Left ventricle myocardium inferior (tissue), 1 donor: ENCODE measurements around the gene RTKN2. TPM values are rescaled to one million over a fixed set of nuclear protein-coding genes. Genes with fewer than 3 reads are reported as not detected.

Experiments
- DNase-seq: peaks from one replicate; pipeline ENCODE4 v3.0.0-alpha.2; 2020
- H3K27ac ChIP-seq: fragments of 200-600 bp; replicated peaks from 2 replicates; pipeline ENCODE4 v1.8.0; 2021
- H3K27me3 ChIP-seq: fragments of 200-600 bp; 2 replicates; pipeline ENCODE4 v1.8.0; 2021; ENCODE audit warnings: low read depth
- H3K36me3 ChIP-seq: fragments of 200-600 bp; 2 replicates; pipeline ENCODE4 v1.8.0; 2021
- H3K4me1 ChIP-seq: fragments of 200-600 bp; 2 replicates; pipeline ENCODE4 v1.8.0; 2021
- H3K4me3 ChIP-seq: fragments of 200-600 bp; 2 replicates; pipeline ENCODE4 v1.8.0; 2021; ENCODE audit warnings: mild to moderate bottlenecking, moderate library complexity
- H3K9me3 ChIP-seq: fragments of 200-600 bp; replicated peaks from 2 replicates; pipeline ENCODE4 v1.8.0; 2021
- intact Hi-C: fragments of 100-400 bp; cut with micrococcal nuclease; formaldehyde crosslinking; loops from one replicate; pipeline ENCODE4 v1.11.0; 2022
- total RNA-seq: library from RNA; stranded (reverse); fragmentation: NEBNext Ultra II Directional; extraction: Animal tissue kit (Norgen Biotek cat#: 25700); gene quantifications from one replicate; pipeline ENCODE4 v1.2.1, GENCODE V29; 2021
- TF ChIP-seq, protein P1 (sequence below): fragments of 200-600 bp; IDR thresholded peaks from 2 replicates; pipeline ENCODE4 v1.8.0; 2021; ENCODE audit warnings: antibody characterized with exemption, mild to moderate bottlenecking, borderline replicate concordance
- donor health status: DM: no; HTN: yes; CAD: no; lungs with severe emphysema.

The RTKN2 gene
- total RNA-seq, 1 donor from 2014 or later, result not detected

DNA sequence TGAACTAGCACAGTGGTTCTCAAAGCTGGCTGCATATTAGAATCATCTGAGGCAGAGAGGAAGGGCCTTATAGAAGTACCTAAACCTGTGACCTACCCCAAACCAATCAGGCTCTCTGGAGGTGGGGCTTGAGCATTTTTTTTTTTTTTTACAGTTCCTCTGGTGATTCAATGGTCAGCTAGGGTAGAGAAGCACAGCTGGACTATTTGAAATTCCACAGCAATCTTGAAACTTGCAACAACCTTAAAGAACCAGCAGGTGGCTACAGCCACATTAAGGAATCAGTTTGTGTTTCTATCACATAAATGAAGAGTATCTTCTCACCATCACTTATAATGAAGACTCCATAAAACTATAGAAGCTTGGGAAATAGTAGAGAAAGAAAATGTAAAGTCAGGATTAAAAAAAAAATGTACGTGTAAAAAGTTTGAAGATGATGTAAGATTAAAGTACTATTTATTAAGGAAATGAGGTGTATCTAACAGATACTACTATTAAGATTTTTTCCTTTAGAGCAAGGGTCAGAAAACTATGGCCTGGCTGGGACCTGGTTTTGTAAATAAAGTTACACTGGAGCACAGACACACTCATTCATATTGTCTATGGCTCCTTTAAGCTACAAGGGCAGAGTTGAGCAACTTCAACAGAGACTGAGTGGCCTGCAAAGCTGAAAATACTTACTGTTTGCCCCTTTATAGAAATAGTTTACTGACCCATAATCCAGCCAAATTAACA, 3.8 kb downstream of the RTKN2 start:
- Histone ChIP-seq H3K27ac (no peak overlapping the region), H3K36me3 (no peaks in the 10 kb centered on the region), H3K4me1 (peaks cover 12% of the 10 kb centered on the region), H3K9me3 (no peaks in the 10 kb centered on the region), H3K27me3 (peaks cover 37% of the 10 kb centered on the region), H3K4me3 (no peak overlapping the region)
- TF ChIP-seq, protein P1, sequence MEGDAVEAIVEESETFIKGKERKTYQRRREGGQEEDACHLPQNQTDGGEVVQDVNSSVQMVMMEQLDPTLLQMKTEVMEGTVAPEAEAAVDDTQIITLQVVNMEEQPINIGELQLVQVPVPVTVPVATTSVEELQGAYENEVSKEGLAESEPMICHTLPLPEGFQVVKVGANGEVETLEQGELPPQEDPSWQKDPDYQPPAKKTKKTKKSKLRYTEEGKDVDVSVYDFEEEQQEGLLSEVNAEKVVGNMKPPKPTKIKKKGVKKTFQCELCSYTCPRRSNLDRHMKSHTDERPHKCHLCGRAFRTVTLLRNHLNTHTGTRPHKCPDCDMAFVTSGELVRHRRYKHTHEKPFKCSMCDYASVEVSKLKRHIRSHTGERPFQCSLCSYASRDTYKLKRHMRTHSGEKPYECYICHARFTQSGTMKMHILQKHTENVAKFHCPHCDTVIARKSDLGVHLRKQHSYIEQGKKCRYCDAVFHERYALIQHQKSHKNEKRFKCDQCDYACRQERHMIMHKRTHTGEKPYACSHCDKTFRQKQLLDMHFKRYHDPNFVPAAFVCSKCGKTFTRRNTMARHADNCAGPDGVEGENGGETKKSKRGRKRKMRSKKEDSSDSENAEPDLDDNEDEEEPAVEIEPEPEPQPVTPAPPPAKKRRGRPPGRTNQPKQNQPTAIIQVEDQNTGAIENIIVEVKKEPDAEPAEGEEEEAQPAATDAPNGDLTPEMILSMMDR, result peak; percentile 63
- DNase-seq, result no peak
- intact Hi-C loops, result no loop called here

DNA sequence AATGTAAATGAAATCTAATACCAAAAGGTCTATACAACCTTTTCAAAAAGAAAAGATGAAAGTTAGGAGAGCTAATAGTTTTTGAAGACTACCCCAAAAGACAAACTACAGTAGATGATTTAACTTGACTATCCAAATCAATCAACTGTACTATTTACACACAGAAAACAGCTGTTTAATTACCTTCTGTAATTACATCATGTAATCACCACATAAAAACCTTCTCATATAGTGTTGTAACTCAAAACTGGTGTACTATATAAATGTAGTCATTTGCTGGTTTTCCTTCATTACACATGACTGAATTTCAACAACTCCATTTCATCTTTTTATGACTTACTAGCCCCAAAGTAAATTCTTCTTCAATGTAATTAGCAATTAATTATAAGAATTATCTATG, 4.5 kb downstream of the RTKN2 start:
- intact Hi-C loops, result no loop called here
- Histone ChIP-seq H3K9me3 (no peaks in the 10 kb centered on the region), H3K27me3 (peaks cover 37% of the 10 kb centered on the region), H3K4me3 (no peak overlapping the region), H3K27ac (no peak overlapping the region), H3K4me1 (peaks cover 12% of the 10 kb centered on the region), H3K36me3 (no peaks in the 10 kb centered on the region)
- no peak for DNase-seq
- TF ChIP-seq, protein P1, result no peak

DNA sequence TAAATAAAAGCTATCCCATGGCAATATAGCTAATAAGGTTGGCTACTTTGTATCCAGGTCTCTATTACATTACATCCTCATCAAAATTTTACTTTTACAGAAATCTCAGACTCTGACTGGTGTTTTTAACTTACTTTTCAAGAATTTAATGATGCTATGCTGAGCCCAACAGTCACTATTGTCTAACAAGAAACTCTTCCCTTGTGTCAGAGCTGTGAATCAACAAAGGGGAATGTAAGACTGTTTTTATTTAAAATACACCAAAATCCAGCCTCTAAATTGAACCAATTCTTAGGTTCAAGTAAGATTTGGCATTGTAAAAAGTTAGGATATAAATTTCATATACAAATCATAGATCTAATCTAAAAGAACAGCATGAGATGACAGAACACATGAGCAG, 7.0 kb downstream of the RTKN2 start:
- H3K36me3 ChIP-seq, result no peaks in the 10 kb centered on the region
- H3K4me1 ChIP-seq, result no peaks in the 10 kb centered on the region
- peaks cover 13% of the 10 kb centered on the region for H3K27me3 ChIP-seq
- no peak for DNase-seq
- no peaks in the 10 kb centered on the region for H3K9me3 ChIP-seq
- intact Hi-C loops, result no loop called here
- TF ChIP-seq, protein P1, result no peak
- no peak overlapping the region for H3K27ac ChIP-seq
- no peak overlapping the region for H3K4me3 ChIP-seq

DNA sequence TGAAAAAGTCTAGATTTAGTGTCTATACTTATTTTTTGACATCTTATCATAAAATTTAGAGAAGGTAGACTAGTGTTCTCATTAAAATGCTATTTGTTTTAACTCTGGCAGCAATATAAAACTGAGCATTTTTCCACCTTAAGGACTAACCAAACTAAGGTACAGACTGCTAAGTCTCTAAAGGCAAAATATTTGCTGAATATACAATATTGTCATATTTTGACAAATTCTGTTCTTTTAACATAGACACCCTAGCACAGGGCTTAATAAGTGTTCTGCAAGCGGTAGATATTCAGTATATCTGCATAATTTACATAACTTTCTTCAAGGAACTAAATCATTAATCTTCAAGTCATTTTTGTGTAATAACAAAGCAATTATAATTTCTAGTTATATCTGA, 8.6 kb downstream of the RTKN2 start:
- H3K36me3 ChIP-seq, result no peaks in the 10 kb centered on the region
- H3K4me1 ChIP-seq, result no peaks in the 10 kb centered on the region
- H3K27ac ChIP-seq, result no peak overlapping the region
- H3K4me3 ChIP-seq, result no peak overlapping the region
- intact Hi-C loops, result no loop called here
- no peaks in the 10 kb centered on the region for H3K27me3 ChIP-seq
- TF ChIP-seq, protein P1, result no peak
- no peaks in the 10 kb centered on the region for H3K9me3 ChIP-seq
- DNase-seq, result no peak

DNA sequence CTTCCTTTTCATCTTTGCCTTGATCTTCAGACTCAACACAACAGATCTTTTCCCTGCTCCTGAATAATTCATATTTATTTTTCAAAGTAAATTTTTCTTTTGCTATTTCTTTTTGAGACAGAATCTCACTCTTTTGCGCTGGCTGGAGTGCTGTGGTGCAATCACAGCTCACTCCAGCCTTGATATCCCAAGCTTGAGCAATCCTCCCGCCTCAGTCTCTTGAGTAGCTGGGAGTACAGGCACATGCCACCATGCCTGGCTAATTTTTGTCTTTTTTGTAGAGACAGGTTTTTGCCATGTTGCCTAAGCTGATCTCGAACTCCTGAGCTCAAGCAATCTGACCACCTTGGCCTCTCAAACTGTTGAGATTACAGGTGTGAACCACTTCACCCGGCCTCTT, 9.2 kb downstream of the RTKN2 start:
- Histone ChIP-seq H3K36me3 (no peaks in the 10 kb centered on the region), H3K27me3 (no peaks in the 10 kb centered on the region), H3K4me3 (no peak overlapping the region), H3K4me1 (no peaks in the 10 kb centered on the region), H3K27ac (no peak overlapping the region), H3K9me3 (no peaks in the 10 kb centered on the region)
- intact Hi-C loops, result no loop called here
- no peak for DNase-seq
- TF ChIP-seq, protein P1, result no peak
